ENCODE measurements around the gene ALDH1L2.

Gene ALDH1L2

GRCh38 chr12:105072888-105073488, 11.3 kb downstream of the ALDH1L2 start:
- no peak overlapping the region for H3K27ac ChIP-seq
- TF ChIP-seq CTCF (IDR thresholded peaks at IDR 0.05): no peak
- no peak for TF ChIP-seq ZFX (IDR thresholded peaks at IDR 0.05; ENCODE audit: borderline replicate concordance)

GRCh38 chr12:105071981-105072380, 12.3 kb downstream of the ALDH1L2 start:
- TF ChIP-seq ZFX (IDR thresholded peaks at IDR 0.05; ENCODE audit: borderline replicate concordance) (no peak), CTCF (IDR thresholded peaks at IDR 0.05) (no peak)
- H3K27ac ChIP-seq: no peak overlapping the region

- H3K27ac ChIP-seq: no peak overlapping the region
- TF ChIP-seq CTCF (IDR thresholded peaks at IDR 0.05) (no peak), ZFX (IDR thresholded peaks at IDR 0.05; ENCODE audit: borderline replicate concordance) (no peak)
Observed at GRCh38 chr12:105069936-105070702, 14.1 kb downstream of the ALDH1L2 start.

GRCh38 chr12:105067511-105068031, 16.7 kb downstream of the ALDH1L2 start:
- no peak for TF ChIP-seq ZFX (IDR thresholded peaks at IDR 0.05; ENCODE audit: borderline replicate concordance)
- TF ChIP-seq CTCF (IDR thresholded peaks at IDR 0.05): no peak
- H3K27ac ChIP-seq: no peak overlapping the region

- H3K27ac ChIP-seq: no peak overlapping the region
- TF ChIP-seq CTCF (IDR thresholded peaks at IDR 0.05): no peak
- TF ChIP-seq ZFX (IDR thresholded peaks at IDR 0.05; ENCODE audit: borderline replicate concordance): no peak
Observed at GRCh38 chr12:105064564-105065178, 19.6 kb downstream of the ALDH1L2 start.

- H3K27ac ChIP-seq: no peak overlapping the region
- TF ChIP-seq CTCF (IDR thresholded peaks at IDR 0.05): no peak
- TF ChIP-seq ZFX (IDR thresholded peaks at IDR 0.05; ENCODE audit: borderline replicate concordance): no peak
Observed at GRCh38 chr12:105060715-105061378, 23.4 kb downstream of the ALDH1L2 start.
